Parathyroid adenoma (tissue), 2 donors: Measurements from ENCODE around the gene FOSL2.

ENCODE experiments used
- H2AFZ ChIP-seq: fragments of 300-600 bp; sonication (generic); one replicate; pipeline ENCODE4 v1.7.0; 2017; ENCODE audit warnings: antibody characterized with exemption, mild to moderate bottlenecking
- H3K27ac ChIP-seq: fragments of 300-600 bp; sonication (generic); one replicate; pipeline ENCODE4 v1.7.0; 2017
- H3K27me3 ChIP-seq: fragments of 300-600 bp; sonication (generic); one replicate; pipeline ENCODE4 v1.7.0; 2017; ENCODE audit warnings: low read length; ENCODE audit not compliant: control insufficient read depth, insufficient read depth
- H3K36me3 ChIP-seq: fragments of 300-600 bp; sonication (generic); one replicate; pipeline ENCODE4 v1.7.0; 2017; ENCODE audit warnings: low read length; ENCODE audit not compliant: control insufficient read depth, insufficient read depth
- H3K4me1 ChIP-seq: fragments of 300-600 bp; sonication (generic); one replicate; pipeline ENCODE4 v1.7.0; 2017; ENCODE audit warnings: control low read depth
- H3K4me2 ChIP-seq: fragments of 300-600 bp; sonication (generic); one replicate; pipeline ENCODE4 v1.7.0; 2017; ENCODE audit warnings: low read length
- H3K4me3 ChIP-seq: fragments of 300-600 bp; sonication (generic); one replicate; pipeline ENCODE4 v1.7.0; 2017; ENCODE audit warnings: low read depth, low read length
- H3K79me2 ChIP-seq: fragments of 300-600 bp; sonication (generic); one replicate; pipeline ENCODE4 v1.7.0; 2017; ENCODE audit warnings: control low read depth
- H3K9ac ChIP-seq: fragments of 300-600 bp; sonication (generic); one replicate; pipeline ENCODE4 v1.7.0; 2017; ENCODE audit warnings: mild to moderate bottlenecking
- H3K9me3 ChIP-seq: fragments of 300-600 bp; sonication (generic); one replicate; pipeline ENCODE4 v1.7.0; 2017; ENCODE audit warnings: low read length; ENCODE audit not compliant: control insufficient read depth
- TF ChIP-seq, protein P1 (sequence below): fragments of 300-600 bp; sonication (generic); IDR thresholded peaks from one replicate; pipeline ENCODE4 v1.7.0; 2017; ENCODE audit warnings: antibody characterized with exemption, mild to moderate bottlenecking
- donor health status: primary hyperparathyroidism.

Gene FOSL2

DNA sequence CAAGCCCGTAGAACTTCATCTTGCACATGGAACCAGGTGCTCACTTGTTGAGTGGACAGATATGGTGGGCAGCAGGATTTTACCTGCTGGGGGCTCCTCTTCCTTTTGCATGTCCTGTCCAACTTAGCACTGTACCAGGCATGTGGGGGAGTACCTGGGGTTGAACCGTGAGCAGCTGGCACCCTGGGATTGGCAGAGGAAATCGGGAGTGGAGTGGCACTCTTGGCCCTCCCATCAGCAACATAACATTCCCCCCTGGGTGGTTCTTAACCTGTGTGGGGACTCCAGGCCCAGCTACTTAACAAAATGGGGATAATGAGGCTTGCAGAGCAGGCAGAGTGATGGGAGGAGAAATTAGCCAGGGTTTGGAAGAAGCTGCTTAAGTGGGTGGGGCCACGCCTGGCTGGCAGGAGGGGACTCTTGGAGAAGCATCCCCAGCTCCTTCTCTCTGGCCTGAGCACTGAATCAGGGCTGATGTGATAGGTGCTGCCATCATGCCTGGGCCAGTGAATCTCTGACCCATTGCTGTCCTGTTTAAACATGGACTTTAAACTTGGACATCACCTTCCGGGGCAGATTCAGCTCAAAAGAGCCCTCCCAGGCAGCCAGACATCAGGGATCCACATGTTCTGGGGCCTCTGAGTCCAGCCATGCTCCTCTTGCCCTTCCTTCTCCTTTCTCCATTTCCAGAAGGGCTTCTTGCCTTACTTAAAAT, 15.5 kb downstream of the FOSL2 start:
- H3K4me3 ChIP-seq: no peak overlapping the region
- H3K27ac ChIP-seq: no peak overlapping the region
- TF ChIP-seq, protein P1, sequence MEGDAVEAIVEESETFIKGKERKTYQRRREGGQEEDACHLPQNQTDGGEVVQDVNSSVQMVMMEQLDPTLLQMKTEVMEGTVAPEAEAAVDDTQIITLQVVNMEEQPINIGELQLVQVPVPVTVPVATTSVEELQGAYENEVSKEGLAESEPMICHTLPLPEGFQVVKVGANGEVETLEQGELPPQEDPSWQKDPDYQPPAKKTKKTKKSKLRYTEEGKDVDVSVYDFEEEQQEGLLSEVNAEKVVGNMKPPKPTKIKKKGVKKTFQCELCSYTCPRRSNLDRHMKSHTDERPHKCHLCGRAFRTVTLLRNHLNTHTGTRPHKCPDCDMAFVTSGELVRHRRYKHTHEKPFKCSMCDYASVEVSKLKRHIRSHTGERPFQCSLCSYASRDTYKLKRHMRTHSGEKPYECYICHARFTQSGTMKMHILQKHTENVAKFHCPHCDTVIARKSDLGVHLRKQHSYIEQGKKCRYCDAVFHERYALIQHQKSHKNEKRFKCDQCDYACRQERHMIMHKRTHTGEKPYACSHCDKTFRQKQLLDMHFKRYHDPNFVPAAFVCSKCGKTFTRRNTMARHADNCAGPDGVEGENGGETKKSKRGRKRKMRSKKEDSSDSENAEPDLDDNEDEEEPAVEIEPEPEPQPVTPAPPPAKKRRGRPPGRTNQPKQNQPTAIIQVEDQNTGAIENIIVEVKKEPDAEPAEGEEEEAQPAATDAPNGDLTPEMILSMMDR: no peak
- H3K4me1 ChIP-seq: no peaks in the 10 kb centered on the region
- no peak overlapping the region for H2AFZ ChIP-seq
- no peak overlapping the region for H3K4me2 ChIP-seq
- H3K27me3 ChIP-seq: no peaks in the 10 kb centered on the region
- no peaks in the 10 kb centered on the region for H3K36me3 ChIP-seq
- H3K9ac ChIP-seq: no peak overlapping the region
- no peaks in the 10 kb centered on the region for H3K9me3 ChIP-seq
- H3K79me2 ChIP-seq: peaks cover 3% of the 10 kb centered on the region

- H3K9ac ChIP-seq: no peak overlapping the region
- no peaks in the 10 kb centered on the region for H3K4me1 ChIP-seq
- H3K79me2 ChIP-seq: no peaks in the 10 kb centered on the region
- no peak overlapping the region for H3K27ac ChIP-seq
- no peaks in the 10 kb centered on the region for H3K36me3 ChIP-seq
- H2AFZ ChIP-seq: no peak overlapping the region
- H3K27me3 ChIP-seq: no peaks in the 10 kb centered on the region
- H3K9me3 ChIP-seq: no peaks in the 10 kb centered on the region
- H3K4me3 ChIP-seq: no peak overlapping the region
- H3K4me2 ChIP-seq: no peak overlapping the region
- TF ChIP-seq, protein P1: no peak
Measured at GRCh38 chr2:28408764-28409599, 16.3 kb downstream of the FOSL2 start.

DNA sequence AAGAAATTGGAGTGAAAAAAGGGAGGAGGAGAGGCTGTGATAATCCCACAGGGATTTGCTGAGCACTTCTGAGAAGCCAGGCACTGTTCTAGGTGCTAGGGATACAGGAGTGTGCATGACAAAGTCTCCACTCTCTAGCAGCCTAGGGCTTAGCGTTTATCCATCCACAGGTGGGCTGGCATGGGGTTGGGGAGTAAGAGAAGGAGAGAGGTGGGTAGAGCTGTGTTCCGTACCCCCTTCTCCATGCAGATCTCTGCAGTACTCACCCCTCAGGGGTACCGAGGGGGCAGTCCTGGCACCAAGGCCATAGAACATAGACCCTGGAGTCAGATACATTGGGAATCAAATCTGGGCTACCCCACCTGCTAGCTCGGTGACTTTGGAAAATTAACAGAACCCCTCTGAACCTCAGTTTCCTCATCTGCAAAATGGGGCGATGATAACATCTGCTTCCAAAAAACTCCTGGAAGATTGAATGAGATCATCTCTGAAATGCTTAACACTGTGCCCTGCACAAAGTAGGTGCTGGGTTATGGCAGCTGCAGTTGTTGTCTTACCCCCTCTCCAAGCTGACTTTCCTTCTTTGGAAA, 18.6 kb downstream of the FOSL2 start:
- Histone ChIP-seq H3K4me2 (no peak overlapping the region), H3K4me3 (no peak overlapping the region), H3K27ac (no peak overlapping the region), H3K79me2 (no peaks in the 10 kb centered on the region), H3K27me3 (no peaks in the 10 kb centered on the region), H3K9me3 (no peaks in the 10 kb centered on the region), H2AFZ (no peak overlapping the region), H3K36me3 (no peaks in the 10 kb centered on the region), H3K9ac (no peak overlapping the region), H3K4me1 (no peaks in the 10 kb centered on the region)
- TF ChIP-seq, protein P1: no peak

DNA sequence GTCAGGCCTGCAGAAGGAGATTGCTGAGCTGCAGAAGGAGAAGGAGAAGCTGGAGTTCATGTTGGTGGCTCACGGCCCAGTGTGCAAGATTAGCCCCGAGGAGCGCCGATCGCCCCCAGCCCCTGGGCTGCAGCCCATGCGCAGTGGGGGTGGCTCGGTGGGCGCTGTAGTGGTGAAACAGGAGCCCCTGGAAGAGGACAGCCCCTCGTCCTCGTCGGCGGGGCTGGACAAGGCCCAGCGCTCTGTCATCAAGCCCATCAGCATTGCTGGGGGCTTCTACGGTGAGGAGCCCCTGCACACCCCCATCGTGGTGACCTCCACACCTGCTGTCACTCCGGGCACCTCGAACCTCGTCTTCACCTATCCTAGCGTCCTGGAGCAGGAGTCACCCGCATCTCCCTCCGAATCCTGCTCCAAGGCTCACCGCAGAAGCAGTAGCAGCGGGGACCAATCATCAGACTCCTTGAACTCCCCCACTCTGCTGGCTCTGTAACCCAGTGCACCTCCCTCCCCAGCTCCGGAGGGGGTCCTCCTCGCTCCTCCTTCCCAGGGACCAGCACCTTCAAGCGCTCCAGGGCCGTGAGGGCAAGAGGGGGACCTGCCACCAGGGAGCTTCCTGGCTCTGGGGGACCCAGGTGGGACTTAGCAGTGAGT, 19.4 kb downstream of the FOSL2 start:
- Histone ChIP-seq H3K4me3 (no peak overlapping the region), H3K36me3 (no peaks in the 10 kb centered on the region), H3K9ac (no peak overlapping the region), H3K9me3 (no peaks in the 10 kb centered on the region), H3K27me3 (no peaks in the 10 kb centered on the region), H3K79me2 (no peaks in the 10 kb centered on the region), H3K4me1 (no peaks in the 10 kb centered on the region), H3K4me2 (no peak overlapping the region), H3K27ac (no peak overlapping the region), H2AFZ (no peak overlapping the region)
- TF ChIP-seq, protein P1: no peak
